SH-SY5Y (cell line): ENCODE data around the gene ARHGAP15.

Experiments
- GATA2 ChIP-seq: IDR thresholded peaks from 2 replicates; pipeline ENCODE4 v1.6.1; 2011; ENCODE audit warnings: mild to moderate bottlenecking, low read depth, low read length
- GATA3 ChIP-seq: IDR thresholded peaks from 2 replicates; pipeline ENCODE4 v1.6.1; 2011; ENCODE audit warnings: low read depth, mild to moderate bottlenecking, low read length, moderate library complexity

DNA sequence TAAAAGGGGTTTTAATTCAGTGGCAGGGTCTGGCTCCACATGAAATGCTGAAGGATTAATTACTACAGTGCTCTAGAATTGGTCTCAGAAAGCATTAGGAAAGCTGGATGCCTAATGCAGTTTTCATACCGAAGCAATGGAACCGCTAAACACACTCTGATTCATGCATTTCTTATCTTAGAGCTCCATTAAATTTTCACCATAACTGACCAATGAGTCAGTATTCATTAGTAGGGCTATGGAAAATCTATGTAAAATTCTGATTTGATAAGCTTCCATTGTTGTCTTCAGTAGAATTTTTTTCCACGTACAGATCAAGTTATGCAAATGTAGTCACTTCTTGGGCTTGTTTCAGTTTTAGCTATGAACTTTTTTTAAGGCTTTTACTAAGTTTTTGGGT lies 359.9 kb downstream of the ARHGAP15 start:
- TF ChIP-seq GATA3, result no peak
- no peak for TF ChIP-seq GATA2
